Natural killer cell (primary cell): Measurements from ENCODE around the gene TPRKB. TPM values are rescaled to one million over a fixed set of nuclear protein-coding genes. Genes with fewer than 3 reads are reported as not detected.
"Not testable (repeated sequence)": the region's sequence is repeated elsewhere in the genome, so short reads cannot be mapped to it uniquely, and the experiment has no call there.

Source experiments
- ATAC-seq, 3 donors: fragments of 150-1000 bp in 2 of 3; fragments of 200-7000 bp in 1 of 3; cut with Tn5 transposase; 1 replicate in 1 of 3; 2 replicates in 2 of 3; pipeline ENCODE4 v1.10.0; 2021; ENCODE audit warnings: mild to moderate bottlenecking in 2 of 3, moderate library complexity in 2 of 3
- DNase-seq, 2 donors: peaks; one replicate each; pipeline versions ENCODE4 v3.0.0 to v3.0.0-alpha.2; 2013 to 2021; ENCODE audit warnings: mixed read lengths in 1 of 2
- H3K27ac ChIP-seq: one replicate; pipeline ENCODE4 v1.5.1; 2013; ENCODE audit warnings: mild to moderate bottlenecking, low read length
- H3K27me3 ChIP-seq: one replicate; pipeline ENCODE4 v1.6.1; 2013; ENCODE audit warnings: low read length; ENCODE audit not compliant: control insufficient read depth, insufficient read depth
- H3K36me3 ChIP-seq: one replicate; pipeline ENCODE4 v1.6.1; 2013; ENCODE audit warnings: low read length; ENCODE audit not compliant: control insufficient read depth, insufficient read depth
- H3K4me1 ChIP-seq: one replicate; pipeline ENCODE4 v1.6.1; 2013; ENCODE audit warnings: low read length; ENCODE audit not compliant: control insufficient read depth, insufficient read depth
- H3K4me3 ChIP-seq: one replicate; pipeline ENCODE4 v1.5.1; 2013; ENCODE audit warnings: low read length
- H3K9me3 ChIP-seq: one replicate; pipeline ENCODE4 v1.6.1; 2013; ENCODE audit warnings: low read length; ENCODE audit not compliant: control insufficient read depth, insufficient read depth
- H3K27ac Mint-ChIP-seq, 2 donors: one replicate each; pipeline ENCODE4 v1.8.0; 2022; ENCODE audit warnings: mild to moderate bottlenecking in 2 of 2, mixed read lengths in 2 of 2, moderate library complexity in 1 of 2
- H3K27me3 Mint-ChIP-seq, 2 donors: one replicate each; pipeline ENCODE4 v1.8.0; 2022; ENCODE audit warnings: low read depth in 2 of 2, mixed read lengths in 2 of 2
- H3K36me3 Mint-ChIP-seq: one replicate; pipeline ENCODE4 v1.8.0; 2022; ENCODE audit warnings: mixed read lengths
- H3K4me1 Mint-ChIP-seq, 2 donors: one replicate each; pipeline ENCODE4 v1.8.0; 2022; ENCODE audit warnings: mixed read lengths in 2 of 2
- H3K4me3 Mint-ChIP-seq: one replicate; pipeline ENCODE4 v1.8.0; 2022; ENCODE audit warnings: mild to moderate bottlenecking, moderate library complexity, mixed read lengths
- H3K9me3 Mint-ChIP-seq, 2 donors: one replicate each; pipeline ENCODE4 v1.8.0; 2022; ENCODE audit warnings: mixed read lengths in 2 of 2
- CTCF ChIP-seq: fragments of 200-600 bp; IDR thresholded peaks from one replicate; pipeline ENCODE4 v1.8.0; 2022; ENCODE audit warnings: antibody characterized with exemption
- WGBS: methylation state at CpG from one replicate; pipeline ENCODE4 v1.1.7; 2013; ENCODE audit warnings: missing lambda C conversion rate; ENCODE audit not compliant: insufficient coverage; 5-methylcytosine and 5-hydroxymethylcytosine counted together
- intact Hi-C: fragments of 100-400 bp; cut with micrococcal nuclease; formaldehyde crosslinking; loops from one replicate; pipeline ENCODE4 v1.14.2; 2022
- total RNA-seq, 4 donors: library from RNA; stranded (reverse); fragments of 120-200 nt in 1 of 4; gene quantifications; one replicate each; pipeline versions ENCODE4 v1.2.3 to v1.2.4, GENCODE V29; 2013 to 2022

TPRKB gene
- total RNA-seq, 3 donors from 2014 or later (not counting 1 experiment from before 2014, with no cell fraction given) = 20.4 to 24.1 (median 22.8) TPM

GRCh38 chr2:73701968-73702665 lies 35.0 kb downstream of the TPRKB start:
- Mint-ChIP-seq H3K27ac (no peak overlapping the region), H3K4me3 (no peak overlapping the region), H3K27me3 (peaks cover 17 to 27% of the 10 kb centered on the region in 2 donors), H3K9me3 (no peaks in the 10 kb centered on the region), H3K36me3 (no peaks in the 10 kb centered on the region), H3K4me1 (no peaks in the 10 kb centered on the region)
- H3K4me3 ChIP-seq = no peak overlapping the region
- intact Hi-C loops = no loop called here
- no peaks in the 10 kb centered on the region for H3K9me3 ChIP-seq
- H3K4me1 ChIP-seq = peaks cover 5% of the 10 kb centered on the region
- DNase-seq (no peak), ATAC-seq (no peak)
- no peaks in the 10 kb centered on the region for H3K27me3 ChIP-seq
- WGBS = 69% methylated on average over 8 of the region's 8 CpGs
- no peaks in the 10 kb centered on the region for H3K36me3 ChIP-seq
- H3K27ac ChIP-seq = no peak overlapping the region
- no peak for TF ChIP-seq CTCF

- H3K36me3 ChIP-seq, DNase-seq, H3K27ac ChIP-seq, intact Hi-C loops, ATAC-seq, H3K27ac Mint-ChIP-seq, H3K36me3 Mint-ChIP-seq, H3K4me1 ChIP-seq, H3K9me3 ChIP-seq, H3K9me3 Mint-ChIP-seq, H3K4me1 Mint-ChIP-seq, H3K4me3 ChIP-seq, H3K27me3 ChIP-seq, H3K4me3 Mint-ChIP-seq: not testable (repeated sequence)
- peaks cover 17 to 27% of the 10 kb centered on the region in 2 donors for H3K27me3 Mint-ChIP-seq
- 58% methylated on average over 1 of the region's 3 CpGs for WGBS
Measured at GRCh38 chr2:73701448-73701765, 35.7 kb downstream of the TPRKB start.

- DNase-seq (no peak), ATAC-seq (no peak)
- intact Hi-C loops = no loop called here
- Mint-ChIP-seq H3K4me1 (no peaks in the 10 kb centered on the region), H3K36me3 (no peaks in the 10 kb centered on the region), H3K27me3 (peaks cover 17 to 27% of the 10 kb centered on the region in 2 donors), H3K9me3 (no peaks in the 10 kb centered on the region), H3K27ac (no peak overlapping the region), H3K4me3 (no peak overlapping the region)
- no peaks in the 10 kb centered on the region for H3K27me3 ChIP-seq
- peaks cover 5% of the 10 kb centered on the region for H3K4me1 ChIP-seq
- H3K9me3 ChIP-seq = no peaks in the 10 kb centered on the region
- H3K4me3 ChIP-seq = no peak overlapping the region
- WGBS = 36% methylated on average over 22 of the region's 23 CpGs
- no peaks in the 10 kb centered on the region for H3K36me3 ChIP-seq
- no peak overlapping the region for H3K27ac ChIP-seq
- no peak for TF ChIP-seq CTCF
Measured at GRCh38 chr2:73700661-73701447, 36.3 kb downstream of the TPRKB start.

GRCh38 chr2:73700131-73700611 lies 37.0 kb downstream of the TPRKB start:
- H3K4me3 ChIP-seq = no peak overlapping the region
- H3K36me3 ChIP-seq = no peaks in the 10 kb centered on the region
- no peak for TF ChIP-seq CTCF
- DNase-seq (no peak), ATAC-seq (no peak)
- intact Hi-C loops = no loop called here
- Mint-ChIP-seq H3K36me3 (no peaks in the 10 kb centered on the region), H3K27me3 (peaks cover 11 to 27% of the 10 kb centered on the region in 2 donors), H3K9me3 (no peaks in the 10 kb centered on the region), H3K27ac (no peak overlapping the region), H3K4me1 (no peaks in the 10 kb centered on the region), H3K4me3 (no peak overlapping the region)
- no peaks in the 10 kb centered on the region for H3K27me3 ChIP-seq
- peaks cover 5% of the 10 kb centered on the region for H3K4me1 ChIP-seq
- H3K9me3 ChIP-seq = no peaks in the 10 kb centered on the region
- 58% methylated on average over 5 of the region's 5 CpGs for WGBS
- H3K27ac ChIP-seq = no peak overlapping the region
